IMR-90 (cell line): ENCODE results near the gene AAK1.

Experiments used
- BHLHE40 ChIP-seq: fragments of 150-350 bp; IDR thresholded peaks from 2 replicates; pipeline ENCODE4 v1.6.1; 2016; ENCODE audit warnings: mild to moderate bottlenecking, low read depth, low read length
- CEBPB ChIP-seq: IDR thresholded peaks from 2 replicates; pipeline ENCODE4 v1.6.1; 2012; ENCODE audit warnings: low read depth, low read length, improper control_type of control experiment
- CTCF ChIP-seq: conservative IDR thresholded peaks from 2 replicates; pipeline ENCODE4 v1.5.1; 2012; ENCODE audit warnings: mild to moderate bottlenecking, low read depth, low read length, improper control_type of control experiment
- FOS ChIP-seq: fragments of 150-350 bp; IDR thresholded peaks from 2 replicates; pipeline ENCODE4 v1.6.1; 2016; ENCODE audit warnings: low read depth, low read length
- MAFK ChIP-seq: IDR thresholded peaks from 2 replicates; pipeline ENCODE4 v1.6.1; 2012; ENCODE audit warnings: low read depth, low read length, improper control_type of control experiment
- MXI1 ChIP-seq: IDR thresholded peaks from 2 replicates; pipeline ENCODE4 v1.6.1; 2012; ENCODE audit warnings: low read depth, mild to moderate bottlenecking, low read length, moderate library complexity, borderline replicate concordance
- POLR2A ChIP-seq: IDR thresholded peaks from 2 replicates; pipeline ENCODE4 v1.6.1; 2012; ENCODE audit warnings: mild to moderate bottlenecking, low read depth, low read length
- RAD21 ChIP-seq: IDR thresholded peaks from 2 replicates; pipeline ENCODE4 v1.6.1; 2012; ENCODE audit warnings: low read length, improper control_type of control experiment
- RFX5 ChIP-seq: IDR thresholded peaks from 2 replicates; pipeline ENCODE4 v1.8.0; 2012; ENCODE audit warnings: low read depth, mild to moderate bottlenecking, low read length, moderate library complexity
- SMC3 ChIP-seq: fragments of 150-350 bp; IDR thresholded peaks from 2 replicates; pipeline ENCODE4 v1.6.1; 2016; ENCODE audit warnings: low read depth, mild to moderate bottlenecking, antibody characterized with exemption, low read length, moderate library complexity
- USF2 ChIP-seq: fragments of 150-350 bp; IDR thresholded peaks from 2 replicates; pipeline ENCODE4 v1.6.1; 2017; ENCODE audit warnings: mild to moderate bottlenecking, antibody characterized with exemption, low read length, low read depth
- TF ChIP-seq, protein P1 (sequence below): fragments of 150-350 bp; IDR thresholded peaks from 2 replicates; pipeline ENCODE4 v1.6.1; 2016; ENCODE audit warnings: low read depth, mild to moderate bottlenecking, low read length, moderate library complexity, borderline replicate concordance

DNA sequence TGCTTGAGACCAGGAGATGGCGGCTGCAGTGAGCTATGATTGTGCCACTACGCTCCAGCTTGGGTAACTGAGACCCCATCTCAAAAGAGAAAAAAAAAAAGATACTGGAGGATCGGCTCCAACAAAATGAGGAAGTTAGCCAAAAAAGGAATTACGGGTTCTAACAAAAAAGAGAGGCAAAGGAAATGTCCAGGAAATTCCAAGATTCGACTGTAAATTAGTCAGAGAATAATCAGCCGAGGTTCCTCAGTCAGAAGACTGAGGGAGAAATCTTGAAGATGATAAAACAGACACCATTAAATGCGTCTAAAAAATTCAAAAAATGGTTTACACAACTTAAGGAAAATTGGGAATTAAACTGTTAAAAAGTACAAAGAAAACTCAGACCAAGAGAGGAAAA lies 89.5 kb downstream of the AAK1 start:
- TF ChIP-seq MAFK (no peak), CTCF (no peak), POLR2A (no peak), USF2 (no peak), BHLHE40 (no peak), RFX5 (no peak), RAD21 (no peak), CEBPB (no peak), FOS (no peak), MXI1 (no peak), SMC3 (no peak)
- TF ChIP-seq, protein P1, sequence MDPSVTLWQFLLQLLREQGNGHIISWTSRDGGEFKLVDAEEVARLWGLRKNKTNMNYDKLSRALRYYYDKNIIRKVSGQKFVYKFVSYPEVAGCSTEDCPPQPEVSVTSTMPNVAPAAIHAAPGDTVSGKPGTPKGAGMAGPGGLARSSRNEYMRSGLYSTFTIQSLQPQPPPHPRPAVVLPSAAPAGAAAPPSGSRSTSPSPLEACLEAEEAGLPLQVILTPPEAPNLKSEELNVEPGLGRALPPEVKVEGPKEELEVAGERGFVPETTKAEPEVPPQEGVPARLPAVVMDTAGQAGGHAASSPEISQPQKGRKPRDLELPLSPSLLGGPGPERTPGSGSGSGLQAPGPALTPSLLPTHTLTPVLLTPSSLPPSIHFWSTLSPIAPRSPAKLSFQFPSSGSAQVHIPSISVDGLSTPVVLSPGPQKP, result no peak
